GM19463 (cell line): ENCODE data around the gene CCDC33.

ENCODE experiments used
- ATAC-seq: cut with Tn5 transposase; IDR thresholded peaks from one replicate; pipeline ENCODE4 v1.9.1; 2021; ENCODE audit warnings: mild to moderate bottlenecking, moderate library complexity; ENCODE audit not compliant: unreplicated experiment

CCDC33 gene

GRCh38 chr15:74277242-74277810, 41.2 kb downstream of the CCDC33 start:
- ATAC-seq: no peak

- no peak for ATAC-seq
Observed at GRCh38 chr15:74278207-74278606, 42.1 kb downstream of the CCDC33 start.

- no peak for ATAC-seq
Observed at GRCh38 chr15:74281147-74282133, 45.3 kb downstream of the CCDC33 start.

- no peak for ATAC-seq
Observed at GRCh38 chr15:74283368-74283767, 47.2 kb downstream of the CCDC33 start.

- no peak for ATAC-seq
Observed at GRCh38 chr15:74289671-74290070, 53.5 kb downstream of the CCDC33 start.

GRCh38 chr15:74290645-74291044, 54.5 kb downstream of the CCDC33 start:
- ATAC-seq: no peak

GRCh38 chr15:74291101-74292071, 55.3 kb downstream of the CCDC33 start:
- ATAC-seq: no peak

- no peak for ATAC-seq
Observed at GRCh38 chr15:74293021-74293810, 57.1 kb downstream of the CCDC33 start.

GRCh38 chr15:74294010-74294409, 57.9 kb downstream of the CCDC33 start:
- ATAC-seq: no peak

GRCh38 chr15:74295800-74296199, 59.7 kb downstream of the CCDC33 start:
- no peak for ATAC-seq

GRCh38 chr15:74297887-74298286, 61.8 kb downstream of the CCDC33 start:
- no peak for ATAC-seq

- ATAC-seq: no peak
Observed at GRCh38 chr15:74300057-74300795, 64.1 kb downstream of the CCDC33 start.

- ATAC-seq: no peak
Observed at GRCh38 chr15:74301583-74302361, 65.6 kb downstream of the CCDC33 start.

GRCh38 chr15:74302821-74303359, 66.8 kb downstream of the CCDC33 start:
- no peak for ATAC-seq

- no peak for ATAC-seq
Observed at GRCh38 chr15:74303741-74304309, 67.7 kb downstream of the CCDC33 start.

GRCh38 chr15:74304431-74304830, 68.3 kb downstream of the CCDC33 start:
- no peak for ATAC-seq

- no peak for ATAC-seq
Observed at GRCh38 chr15:74305687-74306086, 69.6 kb downstream of the CCDC33 start.

GRCh38 chr15:74306781-74307217, 70.7 kb downstream of the CCDC33 start:
- ATAC-seq: no peak
